Subcutaneous adipose tissue (tissue), 4 donors: ENCODE measurements around the gene DOK5. TPM values are rescaled to one million over a fixed set of nuclear protein-coding genes. Genes with fewer than 3 reads are reported as not detected.
A peak's percentile ranks its signal among the peaks of the same experiment; 100 is the strongest.

Experiments used
- total RNA-seq, 4 donors: library from RNA; depleted of rRNA; stranded (reverse); fragments of >200 nt; gene quantifications; one replicate each; pipeline ENCODE4 v1.1.0, GENCODE V29; 2016
- TF ChIP-seq, protein P1 (sequence below): fragments of 450-650 bp; IDR thresholded peaks from one replicate; pipeline ENCODE4 v1.5.1; 2016; ENCODE audit warnings: low read depth, mild to moderate bottlenecking, control low read depth, antibody characterized with exemption, moderate library complexity

Gene DOK5
- total RNA-seq, 4 donors from 2014 or later: 0.82 to 2.6 (median 1.7) TPM

DNA sequence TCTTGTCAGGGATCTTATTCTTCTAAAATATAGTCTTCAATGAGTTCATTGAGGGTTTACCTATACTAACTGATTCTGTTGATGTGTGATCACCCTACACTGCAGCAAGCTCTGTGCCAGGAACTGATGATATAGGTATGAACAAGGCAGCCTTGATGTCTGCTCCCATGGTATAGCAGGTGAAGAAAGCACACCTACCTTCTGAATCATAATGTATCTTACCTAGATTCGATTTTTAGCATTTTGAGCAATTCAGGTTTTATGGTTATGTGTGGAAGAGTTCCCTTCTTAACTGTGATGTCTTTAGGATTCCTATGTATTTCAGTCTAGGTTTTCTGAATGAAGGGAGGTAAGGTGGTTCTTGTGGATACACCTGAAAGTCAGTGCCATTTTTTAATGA, 223.0 kb downstream of the DOK5 start:
- TF ChIP-seq, protein P1, sequence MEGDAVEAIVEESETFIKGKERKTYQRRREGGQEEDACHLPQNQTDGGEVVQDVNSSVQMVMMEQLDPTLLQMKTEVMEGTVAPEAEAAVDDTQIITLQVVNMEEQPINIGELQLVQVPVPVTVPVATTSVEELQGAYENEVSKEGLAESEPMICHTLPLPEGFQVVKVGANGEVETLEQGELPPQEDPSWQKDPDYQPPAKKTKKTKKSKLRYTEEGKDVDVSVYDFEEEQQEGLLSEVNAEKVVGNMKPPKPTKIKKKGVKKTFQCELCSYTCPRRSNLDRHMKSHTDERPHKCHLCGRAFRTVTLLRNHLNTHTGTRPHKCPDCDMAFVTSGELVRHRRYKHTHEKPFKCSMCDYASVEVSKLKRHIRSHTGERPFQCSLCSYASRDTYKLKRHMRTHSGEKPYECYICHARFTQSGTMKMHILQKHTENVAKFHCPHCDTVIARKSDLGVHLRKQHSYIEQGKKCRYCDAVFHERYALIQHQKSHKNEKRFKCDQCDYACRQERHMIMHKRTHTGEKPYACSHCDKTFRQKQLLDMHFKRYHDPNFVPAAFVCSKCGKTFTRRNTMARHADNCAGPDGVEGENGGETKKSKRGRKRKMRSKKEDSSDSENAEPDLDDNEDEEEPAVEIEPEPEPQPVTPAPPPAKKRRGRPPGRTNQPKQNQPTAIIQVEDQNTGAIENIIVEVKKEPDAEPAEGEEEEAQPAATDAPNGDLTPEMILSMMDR: peak; percentile 70
